ENCODE data around the gene ARHGAP32. TPM values are rescaled to one million over a fixed set of nuclear protein-coding genes. Genes with fewer than 3 reads are reported as not detected.

ARHGAP32 gene
- total and polyA plus RNA-seq, 2 donors from 2014 or later: 2.1 to 30.8 TPM

- Histone ChIP-seq H3K27ac (ENCODE audit: low read depth in 2 of 2, low read length in 2 of 2) (no peak overlapping the region), H3K36me3 (ENCODE audit: control insufficient read depth in 2 of 3, insufficient read depth in 3 of 3, low read length in 3 of 3) (no peaks in the 10 kb centered on the region), H3K4me3 (ENCODE audit: low read length in 3 of 3) (no peak overlapping the region), H3K4me1 (ENCODE audit: control insufficient read depth in 2 of 3, insufficient read depth in 2 of 3, low read depth in 1 of 3, low read length in 3 of 3) (peaks cover 0 to 4% (median 0%) of the 10 kb centered on the region in 3 donors), H3K27me3 (ENCODE audit: control insufficient read depth, insufficient read depth, low read length) (no peaks in the 10 kb centered on the region), H3K9ac (ENCODE audit: low read length in 3 of 3) (no peak overlapping the region), H3K9me3 (ENCODE audit: control insufficient read depth in 2 of 3, insufficient read depth in 1 of 3, low read length in 3 of 3) (no peaks in the 10 kb centered on the region)
- TF ChIP-seq CTCF (IDR thresholded peaks at IDR 0.05; ENCODE audit: borderline replicate concordance, extremely low read depth, insufficient read depth): no peak
- DNase-seq: no peak
- intact Hi-C loops (cut with DNase I): no loop called here
- FAIRE-seq: no peak
Measured at GRCh38 chr11:128926000-128926399, 266.1 kb downstream of the ARHGAP32 start.

DNA sequence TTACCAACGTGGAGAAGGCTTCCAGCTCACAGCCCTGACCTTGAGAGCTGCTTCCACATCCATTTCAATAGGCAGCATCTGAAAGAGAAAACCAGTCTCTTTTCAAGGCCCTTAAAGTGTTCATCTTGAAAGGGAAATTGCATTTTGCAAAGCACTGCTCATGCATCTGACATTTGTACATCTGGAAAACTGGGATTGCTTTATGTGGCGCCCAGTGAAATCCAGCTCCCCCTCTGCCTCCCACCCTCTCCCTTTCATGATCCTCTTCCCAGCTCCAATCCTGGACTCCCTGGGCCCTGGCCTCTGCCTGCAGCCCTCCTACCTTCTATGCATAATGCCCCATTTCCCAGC lies 266.9 kb downstream of the ARHGAP32 start:
- H3K9ac ChIP-seq (ENCODE audit: low read length in 3 of 3): no peak overlapping the region
- TF ChIP-seq CTCF (IDR thresholded peaks at IDR 0.05; ENCODE audit: borderline replicate concordance, extremely low read depth, insufficient read depth): no peak
- H3K27ac ChIP-seq (ENCODE audit: low read depth in 2 of 2, low read length in 2 of 2): no peak overlapping the region
- H3K27me3 ChIP-seq (ENCODE audit: control insufficient read depth, insufficient read depth, low read length): no peaks in the 10 kb centered on the region
- no peaks in the 10 kb centered on the region for H3K36me3 ChIP-seq (ENCODE audit: control insufficient read depth in 2 of 3, insufficient read depth in 3 of 3, low read length in 3 of 3)
- H3K9me3 ChIP-seq (ENCODE audit: control insufficient read depth in 2 of 3, insufficient read depth in 1 of 3, low read length in 3 of 3): no peaks in the 10 kb centered on the region
- intact Hi-C loops (cut with DNase I): no loop called here
- no peak overlapping the region for H3K4me3 ChIP-seq (ENCODE audit: low read length in 3 of 3)
- DNase-seq: no peak
- peaks cover 0 to 4% (median 0%) of the 10 kb centered on the region in 3 donors for H3K4me1 ChIP-seq (ENCODE audit: control insufficient read depth in 2 of 3, insufficient read depth in 2 of 3, low read depth in 1 of 3, low read length in 3 of 3)
- FAIRE-seq: no peak

DNA sequence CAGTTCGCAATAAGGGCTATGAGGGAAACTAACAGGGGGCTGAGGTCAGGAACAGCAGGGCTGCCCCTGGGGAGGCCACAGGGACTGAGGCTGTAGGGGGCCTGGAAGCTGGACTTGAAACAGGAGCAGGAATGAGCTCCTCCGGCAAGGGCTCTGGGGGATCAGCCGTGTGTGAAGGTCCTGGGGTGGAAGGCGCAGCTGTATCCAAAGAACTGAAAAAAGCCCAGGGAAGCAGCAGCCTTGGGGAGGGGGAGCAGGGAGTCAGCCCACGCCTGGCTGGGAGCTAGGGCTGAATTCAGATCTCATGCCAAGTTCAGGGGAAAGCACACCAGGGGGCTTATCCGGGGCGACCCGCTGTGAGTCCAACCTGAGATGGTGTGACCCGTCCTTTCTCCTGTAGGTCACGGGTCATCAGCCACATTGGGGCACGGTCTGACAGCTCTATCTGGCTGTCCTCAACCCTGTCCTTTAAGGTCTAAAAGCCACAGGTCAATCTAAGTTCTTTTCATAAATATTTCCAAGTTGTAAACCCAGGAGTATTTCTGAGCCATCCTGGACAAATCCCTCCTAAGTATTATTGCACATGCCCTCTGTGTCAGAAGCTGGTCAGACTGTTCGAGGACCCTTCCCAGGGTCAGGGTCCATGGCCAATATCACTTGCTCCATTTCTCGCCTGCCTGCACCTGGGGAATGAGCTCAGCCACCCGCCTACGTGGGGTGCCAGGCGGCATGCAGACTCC lies 267.4 kb downstream of the ARHGAP32 start:
- TF ChIP-seq CTCF (IDR thresholded peaks at IDR 0.05; ENCODE audit: borderline replicate concordance, extremely low read depth, insufficient read depth): no peak
- Histone ChIP-seq H3K4me3 (ENCODE audit: low read length in 3 of 3) (no peak overlapping the region), H3K27ac (ENCODE audit: low read depth in 2 of 2, low read length in 2 of 2) (no peak overlapping the region), H3K36me3 (ENCODE audit: control insufficient read depth in 2 of 3, insufficient read depth in 3 of 3, low read length in 3 of 3) (no peaks in the 10 kb centered on the region), H3K9me3 (ENCODE audit: control insufficient read depth in 2 of 3, insufficient read depth in 1 of 3, low read length in 3 of 3) (no peaks in the 10 kb centered on the region), H3K27me3 (ENCODE audit: control insufficient read depth, insufficient read depth, low read length) (no peaks in the 10 kb centered on the region), H3K9ac (ENCODE audit: low read length in 3 of 3) (no peak overlapping the region), H3K4me1 (ENCODE audit: control insufficient read depth in 2 of 3, insufficient read depth in 2 of 3, low read depth in 1 of 3, low read length in 3 of 3) (peaks cover 0 to 4% (median 0%) of the 10 kb centered on the region in 3 donors)
- FAIRE-seq (no peak), DNase-seq (peak; percentile 44 to 73 (median 70))
- intact Hi-C loops (cut with DNase I): no loop called here
